Prostate gland (tissue), 2 donors: ENCODE results near the gene MEX3D. TPM values are rescaled to one million over a fixed set of nuclear protein-coding genes. Genes with fewer than 3 reads are reported as not detected.

Experiments used
- DNase-seq: peaks from one replicate; pipeline ENCODE4 v3.0.0-alpha.2; 2019; ENCODE audit warnings: low spot score
- H3K27ac ChIP-seq, 2 donors: fragments of 200-600 bp; sonication (generic); 2 replicates each; pipeline ENCODE4 v1.5.1; 2017 to 2019
- H3K27me3 ChIP-seq: fragments of 200-600 bp; sonication (generic); replicated peaks from 2 replicates; pipeline ENCODE4 v1.5.1; 2019; ENCODE audit not compliant: insufficient read depth
- H3K36me3 ChIP-seq, 2 donors: fragments of 200-600 bp; sonication (generic); 1 replicate in 1 of 2; 2 replicates in 1 of 2; pipeline versions ENCODE4 v1.5.1 to v1.8.1; 2017 to 2019
- H3K4me1 ChIP-seq: fragments of 200-600 bp; sonication (generic); replicated peaks from 2 replicates; pipeline ENCODE4 v1.5.1; 2019
- H3K4me3 ChIP-seq, 2 donors: fragments of 200-600 bp; sonication (generic); 2 replicates each; pipeline ENCODE4 v1.5.1; 2017 to 2019
- H3K9me3 ChIP-seq: fragments of 200-600 bp; sonication (generic); 2 replicates; pipeline ENCODE4 v1.5.1; 2017
- POLR2A ChIP-seq: fragments of 450-650 bp; IDR thresholded peaks from one replicate; pipeline ENCODE4 v1.6.1; 2016; ENCODE audit warnings: antibody characterized with exemption, mild to moderate bottlenecking
- POLR2AphosphoS5 ChIP-seq: sonication (generic); formaldehyde crosslinking; IDR thresholded peaks from one replicate; pipeline ENCODE4 v1.6.1; 2017; ENCODE audit warnings: antibody characterized with exemption
- WGBS: methylation state at CpG from one replicate; pipeline ENCODE4 v1.1.5; 2018; 5-methylcytosine and 5-hydroxymethylcytosine counted together
- intact Hi-C: fragments of 100-400 bp; cut with DNase I; formaldehyde crosslinking; loops from one replicate; pipeline ENCODE4 v1.14.2; 2022
- total RNA-seq, 2 donors: library from RNA; depleted of rRNA; stranded (reverse); fragments of >200 nt; gene quantifications; one replicate each; pipeline ENCODE4 v1.1.0, GENCODE V29; 2016
- TF ChIP-seq, protein P1 (sequence below), 4 experiments: fragments of 200-600 bp in 2 of 4; fragments of 450-650 bp in 2 of 4; sonication (generic) in 2 of 4; IDR thresholded peaks; 1 replicate in 3 of 4; 2 replicates in 1 of 4; pipeline ENCODE4 v1.5.1; 2016 to 2019; ENCODE audit warnings: antibody characterized with exemption in 4 of 4, mild to moderate bottlenecking in 2 of 4, moderate library complexity in 2 of 4

Gene MEX3D
- total RNA-seq, 2 donors from 2014 or later, result 60.6 to 87.0 TPM

GRCh38 chr19:1577929-1578618, 9.9 kb upstream of the MEX3D start:
- Histone ChIP-seq H3K36me3 (no peaks in the 10 kb centered on the region), H3K9me3 (no peaks in the 10 kb centered on the region), H3K4me3 (no peak overlapping the region), H3K27me3 (no peaks in the 10 kb centered on the region), H3K4me1 (no peaks in the 10 kb centered on the region), H3K27ac (no peak overlapping the region)
- intact Hi-C loops, result no loop called here
- 83% methylated on average over 44 of the region's 49 CpGs for WGBS
- TF ChIP-seq POLR2AphosphoS5 (no peak), POLR2A (no peak)
- TF ChIP-seq, protein P1, sequence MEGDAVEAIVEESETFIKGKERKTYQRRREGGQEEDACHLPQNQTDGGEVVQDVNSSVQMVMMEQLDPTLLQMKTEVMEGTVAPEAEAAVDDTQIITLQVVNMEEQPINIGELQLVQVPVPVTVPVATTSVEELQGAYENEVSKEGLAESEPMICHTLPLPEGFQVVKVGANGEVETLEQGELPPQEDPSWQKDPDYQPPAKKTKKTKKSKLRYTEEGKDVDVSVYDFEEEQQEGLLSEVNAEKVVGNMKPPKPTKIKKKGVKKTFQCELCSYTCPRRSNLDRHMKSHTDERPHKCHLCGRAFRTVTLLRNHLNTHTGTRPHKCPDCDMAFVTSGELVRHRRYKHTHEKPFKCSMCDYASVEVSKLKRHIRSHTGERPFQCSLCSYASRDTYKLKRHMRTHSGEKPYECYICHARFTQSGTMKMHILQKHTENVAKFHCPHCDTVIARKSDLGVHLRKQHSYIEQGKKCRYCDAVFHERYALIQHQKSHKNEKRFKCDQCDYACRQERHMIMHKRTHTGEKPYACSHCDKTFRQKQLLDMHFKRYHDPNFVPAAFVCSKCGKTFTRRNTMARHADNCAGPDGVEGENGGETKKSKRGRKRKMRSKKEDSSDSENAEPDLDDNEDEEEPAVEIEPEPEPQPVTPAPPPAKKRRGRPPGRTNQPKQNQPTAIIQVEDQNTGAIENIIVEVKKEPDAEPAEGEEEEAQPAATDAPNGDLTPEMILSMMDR (IDR thresholded peaks at IDR 0.05), result no peak
- DNase-seq, result no peak

DNA sequence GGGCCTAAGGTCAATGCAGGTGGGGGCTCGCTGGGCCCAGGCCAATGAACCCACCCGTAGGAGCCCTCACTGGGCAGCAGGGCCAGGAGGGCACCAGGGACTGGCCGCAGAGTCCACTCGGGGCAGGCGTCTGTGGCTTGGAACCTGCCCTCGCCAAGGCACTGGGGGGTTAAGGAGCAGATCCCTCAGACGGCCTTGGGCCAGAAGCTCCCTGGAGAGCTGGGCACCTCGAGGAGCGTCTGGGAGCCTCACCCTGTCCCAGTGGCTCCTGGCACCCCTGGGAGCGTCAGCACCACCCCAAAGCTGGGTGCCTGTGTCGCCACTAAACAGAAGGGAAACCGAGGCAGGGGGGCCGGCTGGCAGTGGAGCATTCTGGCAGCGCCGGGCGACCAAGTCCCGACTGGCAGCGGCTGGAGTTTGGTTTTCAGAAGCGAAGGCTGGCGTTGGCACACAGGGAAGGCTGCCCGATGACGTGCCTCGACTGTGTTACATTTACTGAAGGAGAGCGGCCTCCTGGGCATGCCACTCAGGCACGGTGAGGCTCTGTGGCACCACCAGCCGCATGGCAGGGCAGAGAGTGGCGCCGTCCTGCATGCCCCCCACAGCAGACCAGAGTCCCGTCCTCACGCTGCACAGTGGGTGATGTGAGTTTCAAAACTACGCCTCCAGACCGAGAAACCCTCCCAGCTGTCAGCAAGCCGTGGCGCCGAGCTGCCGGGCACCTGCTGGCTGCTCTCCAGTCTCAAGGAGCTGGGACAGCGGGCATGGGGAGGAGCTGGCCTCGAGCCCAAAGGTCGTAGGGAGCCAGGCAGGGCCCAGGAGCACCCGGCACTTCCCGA, 9.2 kb upstream of the MEX3D start:
- H3K4me1 ChIP-seq, result no peaks in the 10 kb centered on the region
- DNase-seq, result no peak
- H3K36me3 ChIP-seq, result no peaks in the 10 kb centered on the region
- H3K9me3 ChIP-seq, result no peaks in the 10 kb centered on the region
- intact Hi-C loops, result no loop called here
- TF ChIP-seq POLR2AphosphoS5 (no peak), POLR2A (no peak)
- TF ChIP-seq, protein P1 (IDR thresholded peaks at IDR 0.05), result no peak
- WGBS, result 78% methylated on average over 37 of the region's 41 CpGs
- H3K27ac ChIP-seq, result no peak overlapping the region
- no peaks in the 10 kb centered on the region for H3K27me3 ChIP-seq
- H3K4me3 ChIP-seq, result no peak overlapping the region

DNA sequence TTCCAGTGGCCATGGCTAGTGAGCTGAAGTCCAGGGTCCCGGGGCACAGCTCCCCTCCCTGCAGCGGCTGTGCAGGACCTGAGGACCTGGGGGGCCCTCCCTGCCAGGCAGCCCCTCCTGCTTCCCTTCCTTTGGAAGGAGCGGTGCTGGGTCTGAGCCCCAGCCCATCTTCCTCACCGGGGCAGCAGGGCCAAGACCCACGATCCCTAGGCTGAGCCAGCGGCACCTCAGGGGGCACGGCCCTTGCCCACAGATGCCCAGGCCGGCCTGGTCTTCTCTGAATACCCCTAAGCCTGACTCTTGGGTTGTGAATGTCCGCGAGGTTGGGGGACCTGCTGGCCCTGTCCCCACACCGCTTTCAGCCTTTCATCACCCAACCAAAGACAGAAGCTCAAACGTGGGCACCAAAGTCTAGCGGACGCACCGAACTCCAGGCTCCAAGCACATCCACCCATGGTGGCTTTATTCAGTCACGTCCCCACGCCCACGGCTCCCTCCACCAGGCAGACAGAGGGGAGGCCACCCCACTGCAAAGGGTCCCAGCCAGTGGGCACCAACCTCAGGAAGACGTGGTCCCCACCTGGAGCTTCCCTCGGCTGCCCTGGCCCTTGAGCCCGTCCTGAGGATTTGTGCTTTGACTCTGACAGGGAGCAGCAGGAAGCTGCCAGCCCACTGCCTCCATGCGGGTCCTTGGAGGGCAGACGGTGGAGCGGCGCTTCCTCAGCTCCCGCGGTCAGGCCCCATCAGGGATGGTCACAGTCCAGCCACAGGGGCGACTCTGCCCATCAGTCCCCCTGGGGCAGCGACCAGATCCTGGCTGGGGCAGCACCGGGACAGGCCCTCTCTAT, 8.3 kb upstream of the MEX3D start:
- intact Hi-C loops, result no loop called here
- no peaks in the 10 kb centered on the region for H3K36me3 ChIP-seq
- 84% methylated on average over 25 of the region's 30 CpGs for WGBS
- no peaks in the 10 kb centered on the region for H3K4me1 ChIP-seq
- H3K27me3 ChIP-seq, result no peaks in the 10 kb centered on the region
- no peak overlapping the region for H3K27ac ChIP-seq
- no peak for DNase-seq
- no peak overlapping the region for H3K4me3 ChIP-seq
- TF ChIP-seq, protein P1 (IDR thresholded peaks at IDR 0.05), result no peak
- TF ChIP-seq POLR2AphosphoS5 (no peak), POLR2A (no peak)
- H3K9me3 ChIP-seq, result no peaks in the 10 kb centered on the region

DNA sequence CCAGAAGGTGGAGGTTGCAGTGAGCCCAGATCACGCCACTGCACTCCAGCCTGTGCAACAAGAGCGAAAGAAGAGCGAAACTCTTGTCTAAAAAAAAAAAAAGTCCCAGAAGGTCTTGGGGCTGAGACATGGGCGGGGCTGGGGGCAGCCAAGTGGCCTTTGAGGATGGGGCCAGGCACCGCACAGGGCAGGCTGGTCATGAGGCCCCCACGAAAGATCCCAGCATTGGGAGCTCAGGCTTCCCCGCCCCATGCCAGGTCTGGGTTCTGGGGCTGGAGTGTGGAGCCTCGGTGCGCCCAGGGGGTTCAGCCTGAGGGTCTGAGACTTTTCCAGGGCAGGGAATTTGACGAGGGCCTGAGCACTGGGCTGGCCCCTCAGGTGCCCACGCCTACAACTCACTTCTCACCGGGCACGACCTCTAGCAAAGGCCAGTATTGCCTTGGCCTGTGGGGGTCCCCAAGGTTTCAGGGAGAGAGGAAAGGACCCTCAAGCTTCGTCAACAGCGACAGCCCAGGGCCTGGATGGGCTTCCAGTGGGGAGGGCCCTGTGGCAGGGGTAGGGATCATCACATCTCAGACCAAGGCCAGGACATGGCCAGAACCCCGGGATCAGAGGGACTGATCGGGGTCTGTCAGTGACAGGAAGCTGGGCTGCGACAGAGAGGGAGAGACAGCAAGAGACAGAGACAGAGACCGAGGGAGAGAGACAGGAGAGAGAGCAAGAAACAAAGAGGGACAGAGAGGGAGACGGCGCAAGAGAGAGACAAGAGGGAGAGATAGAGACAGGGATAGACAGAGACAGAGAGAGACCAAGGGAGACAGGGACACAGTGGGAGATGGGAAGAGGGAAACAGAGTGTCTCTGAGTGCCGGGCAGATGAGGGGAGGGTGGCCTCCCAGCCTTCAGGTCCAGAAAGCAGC, 7.5 kb upstream of the MEX3D start:
- Histone ChIP-seq H3K4me1 (no peaks in the 10 kb centered on the region), H3K27ac (no peak overlapping the region), H3K36me3 (no peaks in the 10 kb centered on the region), H3K27me3 (no peaks in the 10 kb centered on the region), H3K9me3 (no peaks in the 10 kb centered on the region), H3K4me3 (no peak overlapping the region)
- 83% methylated on average over 22 of the region's 22 CpGs for WGBS
- TF ChIP-seq, protein P1 (IDR thresholded peaks at IDR 0.05), result no peak
- no peak for TF ChIP-seq POLR2AphosphoS5
- no peak for TF ChIP-seq POLR2A
- no peak for DNase-seq
- intact Hi-C loops, result no loop called here
